ENCODE data around the gene SLC39A11. TPM values are rescaled to one million over a fixed set of nuclear protein-coding genes. Genes with fewer than 3 reads are reported as not detected.

The SLC39A11 gene
- total RNA-seq, 1 donor from 2014 or later, result 13.2 TPM

- Mint-ChIP-seq H3K27ac (ENCODE audit: unreplicated experiment) (no peak overlapping the region), H3K4me3 (ENCODE audit: unreplicated experiment) (no peak overlapping the region), H3K9me3 (ENCODE audit: unreplicated experiment) (no peaks in the 10 kb centered on the region), H3K36me3 (ENCODE audit: low read depth, unreplicated experiment) (no peaks in the 10 kb centered on the region), H3K27me3 (ENCODE audit: unreplicated experiment) (peaks cover 2% of the 10 kb centered on the region), H3K4me1 (ENCODE audit: unreplicated experiment) (no peaks in the 10 kb centered on the region)
- no peak for TF ChIP-seq CTCF (IDR thresholded peaks at IDR 0.05; ENCODE audit: unreplicated experiment)
- DNase-seq (ENCODE audit: low spot score), result no peak
Observed at GRCh38 chr17:72862276-72862999, 230.1 kb downstream of the SLC39A11 start.

- no peak overlapping the region for H3K4me3 Mint-ChIP-seq (ENCODE audit: unreplicated experiment)
- no peak for DNase-seq (ENCODE audit: low spot score)
- TF ChIP-seq CTCF (IDR thresholded peaks at IDR 0.05; ENCODE audit: unreplicated experiment), result no peak
- peaks cover 2% of the 10 kb centered on the region for H3K27me3 Mint-ChIP-seq (ENCODE audit: unreplicated experiment)
- no peaks in the 10 kb centered on the region for H3K4me1 Mint-ChIP-seq (ENCODE audit: unreplicated experiment)
- no peaks in the 10 kb centered on the region for H3K9me3 Mint-ChIP-seq (ENCODE audit: unreplicated experiment)
- no peak overlapping the region for H3K27ac Mint-ChIP-seq (ENCODE audit: unreplicated experiment)
- no peaks in the 10 kb centered on the region for H3K36me3 Mint-ChIP-seq (ENCODE audit: low read depth, unreplicated experiment)
Observed at GRCh38 chr17:72861811-72862210, 230.7 kb downstream of the SLC39A11 start.

- no peaks in the 10 kb centered on the region for H3K9me3 Mint-ChIP-seq (ENCODE audit: unreplicated experiment)
- no peak overlapping the region for H3K4me3 Mint-ChIP-seq (ENCODE audit: unreplicated experiment)
Observed at GRCh38 chr17:72860778-72861177, 231.7 kb downstream of the SLC39A11 start.

DNA sequence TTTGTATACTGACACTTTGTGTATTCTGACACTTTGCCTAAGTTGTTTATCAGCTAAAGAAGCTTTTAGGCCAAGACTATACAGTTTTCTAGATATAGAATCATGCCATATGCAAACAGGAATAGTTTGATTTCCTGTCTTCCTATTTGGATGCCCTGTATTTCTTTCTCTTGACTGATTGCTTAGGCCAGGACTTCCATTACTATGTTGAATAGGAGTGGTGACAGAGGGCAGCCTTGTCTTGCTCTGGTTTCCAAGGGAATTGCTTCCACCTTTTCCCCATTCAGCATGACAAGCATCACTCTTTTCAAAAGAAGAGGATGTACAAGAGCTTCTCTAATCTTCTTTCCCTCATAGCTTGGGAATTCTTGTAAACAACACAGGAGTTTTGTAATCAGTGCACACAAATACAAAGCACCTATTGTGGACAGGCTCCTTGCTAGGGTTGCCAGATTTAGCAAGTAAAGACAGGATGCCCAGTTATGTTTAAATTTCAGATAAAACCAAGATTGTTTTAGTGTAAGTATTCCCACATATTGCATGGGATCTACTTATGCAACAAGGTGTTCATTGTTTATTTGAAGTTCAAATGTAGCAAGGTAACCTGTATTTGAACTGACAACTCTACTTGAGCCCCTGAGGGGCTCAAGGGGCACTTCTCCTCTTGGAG is 233.5 kb downstream of the SLC39A11 start:
- Mint-ChIP-seq H3K27me3 (ENCODE audit: unreplicated experiment) (no peaks in the 10 kb centered on the region), H3K4me1 (ENCODE audit: unreplicated experiment) (no peaks in the 10 kb centered on the region), H3K36me3 (ENCODE audit: low read depth, unreplicated experiment) (no peaks in the 10 kb centered on the region), H3K4me3 (ENCODE audit: unreplicated experiment) (no peak overlapping the region), H3K9me3 (ENCODE audit: unreplicated experiment) (no peaks in the 10 kb centered on the region), H3K27ac (ENCODE audit: unreplicated experiment) (no peak overlapping the region)
- no peak for TF ChIP-seq CTCF (IDR thresholded peaks at IDR 0.05; ENCODE audit: unreplicated experiment)
- DNase-seq (ENCODE audit: low spot score), result no peak

More at GRCh38 chr17:72860778-72861177, 231.7 kb downstream of the SLC39A11 start:
- DNase-seq (ENCODE audit: low spot score), result no peak
- Mint-ChIP-seq H3K27me3 (ENCODE audit: unreplicated experiment) (no peaks in the 10 kb centered on the region), H3K4me1 (ENCODE audit: unreplicated experiment) (no peaks in the 10 kb centered on the region), H3K36me3 (ENCODE audit: low read depth, unreplicated experiment) (no peaks in the 10 kb centered on the region), H3K27ac (ENCODE audit: unreplicated experiment) (no peak overlapping the region)
- TF ChIP-seq CTCF (IDR thresholded peaks at IDR 0.05; ENCODE audit: unreplicated experiment), result no peak
